ENCODE results near the gene THTPA. TPM values are rescaled to one million over a fixed set of nuclear protein-coding genes. Genes with fewer than 3 reads are reported as not detected.

The THTPA gene, protein sequence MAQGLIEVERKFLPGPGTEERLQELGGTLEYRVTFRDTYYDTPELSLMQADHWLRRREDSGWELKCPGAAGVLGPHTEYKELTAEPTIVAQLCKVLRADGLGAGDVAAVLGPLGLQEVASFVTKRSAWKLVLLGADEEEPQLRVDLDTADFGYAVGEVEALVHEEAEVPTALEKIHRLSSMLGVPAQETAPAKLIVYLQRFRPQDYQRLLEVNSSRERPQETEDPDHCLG
- total RNA-seq: 12.8 and 13.7 TPM in 2 replicates

DNA sequence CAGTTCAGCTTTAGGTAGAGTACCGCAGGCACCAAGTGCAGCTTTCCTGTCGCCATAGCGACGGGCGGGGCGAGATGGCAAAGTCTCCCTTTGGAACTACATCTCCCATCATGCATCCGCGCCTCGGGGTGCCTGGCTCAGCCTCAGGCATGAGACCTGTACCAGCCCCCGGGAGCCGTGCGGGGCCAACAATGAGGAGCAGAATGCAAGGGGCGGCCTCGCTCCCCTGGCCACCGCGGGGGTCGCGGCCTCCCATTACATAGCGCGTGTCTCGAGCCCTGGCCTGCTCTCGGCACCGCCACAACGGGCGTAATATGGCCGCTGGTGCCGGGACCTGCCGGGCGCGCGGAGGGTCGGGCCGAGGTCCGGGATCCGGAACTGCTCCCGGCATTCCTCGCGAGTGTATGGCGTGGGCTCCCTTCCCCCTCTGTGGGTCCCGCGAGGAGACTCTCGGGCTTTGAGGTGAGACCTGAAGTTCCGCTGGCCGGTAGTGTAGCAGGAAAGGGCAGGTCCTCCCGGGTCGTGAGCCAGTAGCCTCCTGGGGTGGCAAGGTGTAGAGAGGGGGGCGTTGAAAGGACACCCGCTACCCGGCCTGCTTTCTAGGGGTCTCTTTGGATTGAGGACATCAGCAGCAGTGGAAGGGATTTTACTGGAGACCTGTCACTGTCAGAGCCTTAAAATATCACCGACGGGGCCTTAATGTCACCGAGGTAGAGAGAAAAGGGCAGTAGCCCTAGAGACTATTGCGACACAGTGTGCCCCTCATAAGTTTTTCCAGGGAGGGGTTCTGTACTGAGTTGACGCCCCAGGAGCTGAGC, at the start of gene THTPA:
Gene THTPA, plus strand, starts transcription at position 390 of the 818 bp plus-strand sequence. CDS start 487 bp downstream, outside the sequence.
- Mint-ChIP-seq H3K9me3 (no peaks in the 10 kb centered on the region), H3K27ac (peak within 1 kb of the TSS; percentile 97), H3K36me3 (ENCODE audit: low read depth) (peaks cover 27% of the 10 kb centered on the region), H3K4me1 (ENCODE audit: low read depth) (peaks cover 31% of the 10 kb centered on the region), H3K4me3 (ENCODE audit: low read depth) (peak within 1 kb of the TSS; percentile 96), H3K27me3 (ENCODE audit: low read depth) (no peaks in the 10 kb centered on the region)
- intact Hi-C loops (cut with micrococcal nuclease): loop anchor here (1.0 to 5.0 kb wide), 4 partner anchors 11 to 677 kb away; partner anchors contain the start of genes AP1G2, GMPR2, NEDD8 and NGDN
- peak; percentile 87 for DNase-seq (ENCODE audit: low spot score)

DNA sequence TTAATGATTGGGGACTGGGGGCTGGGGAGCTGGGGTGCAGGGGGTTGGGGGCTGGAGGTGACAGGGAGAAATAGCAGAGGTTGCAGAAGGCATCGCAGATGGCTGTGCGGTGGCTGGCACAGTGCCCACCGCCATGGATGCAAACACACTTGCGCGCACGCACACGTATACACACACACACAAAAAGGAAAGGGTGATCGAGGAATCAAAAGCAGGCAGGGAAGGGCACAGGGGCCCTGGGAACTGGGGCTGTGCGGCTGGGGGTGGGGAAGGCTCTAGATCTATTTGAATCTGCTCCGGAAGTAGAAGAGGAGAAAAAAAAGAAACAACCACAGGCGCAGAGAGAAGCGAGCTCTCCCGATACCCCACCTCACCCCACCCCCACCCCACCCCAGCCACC, 43.9 kb upstream of the THTPA start:
- Mint-ChIP-seq H3K9me3 (no peaks in the 10 kb centered on the region), H3K4me3 (ENCODE audit: low read depth) (peak overlapping the region; percentile 27), H3K4me1 (ENCODE audit: low read depth) (peaks cover 2% of the 10 kb centered on the region), H3K27ac (no peak overlapping the region), H3K36me3 (ENCODE audit: low read depth) (no peaks in the 10 kb centered on the region), H3K27me3 (ENCODE audit: low read depth) (no peaks in the 10 kb centered on the region)
- DNase-seq (ENCODE audit: low spot score): no peak
- intact Hi-C loops (cut with micrococcal nuclease): no loop called here

DNA sequence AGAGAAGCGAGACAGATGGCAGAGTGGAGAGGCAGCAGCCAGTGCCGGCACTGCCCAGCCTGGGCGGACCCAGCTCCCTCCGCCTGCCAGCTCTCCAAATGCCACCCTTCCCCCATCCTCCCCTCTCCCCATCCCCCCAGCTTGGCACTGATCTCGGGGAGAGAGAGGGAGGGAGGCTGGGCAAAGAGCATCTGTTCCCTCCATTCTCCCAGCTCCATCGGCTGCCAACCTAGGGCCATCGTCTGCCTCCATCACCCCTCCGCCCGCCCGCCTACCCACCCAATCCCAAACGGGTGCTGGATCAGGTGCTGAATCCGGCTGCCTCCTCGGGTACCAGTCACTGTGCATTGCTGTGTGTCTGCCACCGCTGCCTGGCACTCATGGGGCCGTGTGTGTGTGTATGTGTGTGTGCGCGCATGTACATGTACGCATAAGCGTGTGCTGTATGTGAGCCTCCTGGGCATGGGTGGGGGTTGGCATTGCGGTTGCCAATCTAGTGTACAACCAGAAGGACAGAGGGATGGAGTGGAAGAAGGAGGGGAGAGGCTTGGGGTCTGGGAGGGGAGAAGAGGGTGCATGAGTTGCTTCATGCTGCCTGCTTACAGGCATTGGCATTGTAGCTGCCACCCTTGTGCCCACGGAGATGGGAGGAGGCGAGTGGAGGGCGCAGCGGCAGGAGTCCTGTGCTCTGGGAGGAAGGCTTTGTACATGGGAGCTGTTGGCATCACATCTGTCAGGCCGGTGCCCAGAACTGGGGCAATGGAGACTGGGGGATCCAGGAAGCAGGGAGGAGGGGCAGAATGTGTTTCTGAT, 42.9 kb upstream of the THTPA start:
- H3K4me3 Mint-ChIP-seq (ENCODE audit: low read depth): no peak overlapping the region
- no peaks in the 10 kb centered on the region for H3K36me3 Mint-ChIP-seq (ENCODE audit: low read depth)
- no peak overlapping the region for H3K27ac Mint-ChIP-seq
- H3K9me3 Mint-ChIP-seq: no peaks in the 10 kb centered on the region
- H3K27me3 Mint-ChIP-seq (ENCODE audit: low read depth): no peaks in the 10 kb centered on the region
- DNase-seq (ENCODE audit: low spot score): no peak
- intact Hi-C loops (cut with micrococcal nuclease): no loop called here
- H3K4me1 Mint-ChIP-seq (ENCODE audit: low read depth): peaks cover 2% of the 10 kb centered on the region

DNA sequence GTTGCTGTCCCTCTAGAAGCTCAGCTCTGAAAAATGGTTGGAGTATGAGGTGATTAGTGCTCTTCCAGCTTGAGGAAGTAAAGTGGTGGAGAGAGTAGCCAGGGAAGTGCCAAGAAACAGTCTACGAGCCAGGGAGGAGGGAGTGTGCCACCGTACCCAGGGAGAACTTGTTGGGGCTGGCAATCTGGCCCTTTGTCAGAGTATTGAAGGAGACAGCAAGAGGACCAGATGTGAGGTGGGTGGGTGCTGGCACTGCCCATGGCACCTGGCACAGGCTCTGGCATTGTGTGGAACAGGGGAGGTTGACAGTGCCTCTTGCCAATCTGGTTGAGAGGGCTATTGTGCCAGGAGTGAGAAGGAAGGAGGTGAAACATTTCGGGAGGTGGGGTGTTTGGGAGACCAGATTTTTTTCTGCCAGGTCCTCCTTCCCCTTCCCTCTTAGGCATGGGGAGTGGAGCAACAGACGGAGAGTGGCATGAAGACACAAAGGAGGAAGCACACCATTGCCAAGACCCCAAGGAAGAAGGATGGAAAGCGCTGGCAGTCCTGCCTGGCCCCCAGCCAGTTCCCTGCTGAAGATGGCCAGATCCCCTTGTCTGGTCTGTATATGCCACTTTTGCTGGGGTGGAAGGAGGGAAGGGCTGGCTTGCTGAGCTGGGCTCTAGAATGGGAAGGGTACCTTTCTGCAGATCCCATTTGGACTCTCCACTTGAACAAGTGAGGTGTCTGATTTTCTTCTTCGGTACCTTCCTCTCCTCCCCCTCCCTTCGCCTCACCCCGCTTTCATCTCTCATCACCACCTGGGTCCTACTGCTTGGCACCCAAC, 42.0 kb upstream of the THTPA start:
- no peaks in the 10 kb centered on the region for H3K27me3 Mint-ChIP-seq (ENCODE audit: low read depth)
- no peak for DNase-seq (ENCODE audit: low spot score)
- H3K36me3 Mint-ChIP-seq (ENCODE audit: low read depth): no peaks in the 10 kb centered on the region
- no peaks in the 10 kb centered on the region for H3K9me3 Mint-ChIP-seq
- no peak overlapping the region for H3K4me3 Mint-ChIP-seq (ENCODE audit: low read depth)
- no peak overlapping the region for H3K27ac Mint-ChIP-seq
- H3K4me1 Mint-ChIP-seq (ENCODE audit: low read depth): peaks cover 2% of the 10 kb centered on the region
- intact Hi-C loops (cut with micrococcal nuclease): no loop called here

DNA sequence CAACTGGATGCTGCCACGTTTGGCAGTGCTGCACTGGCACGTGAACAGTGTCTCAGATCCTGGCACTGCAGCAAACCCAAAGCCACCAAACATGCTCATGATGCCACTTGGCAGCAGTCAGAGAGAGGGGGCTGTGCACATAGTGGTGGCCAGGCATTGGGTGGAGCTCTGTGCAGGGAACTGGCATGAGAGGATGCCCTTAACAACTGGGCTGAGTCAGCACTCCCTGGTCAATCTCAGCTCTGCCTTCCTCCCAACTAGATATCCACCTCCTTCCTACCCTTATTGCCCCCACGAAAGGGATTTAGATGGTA, 41.5 kb upstream of the THTPA start:
- no peaks in the 10 kb centered on the region for H3K36me3 Mint-ChIP-seq (ENCODE audit: low read depth)
- peaks cover 2% of the 10 kb centered on the region for H3K4me1 Mint-ChIP-seq (ENCODE audit: low read depth)

DNA sequence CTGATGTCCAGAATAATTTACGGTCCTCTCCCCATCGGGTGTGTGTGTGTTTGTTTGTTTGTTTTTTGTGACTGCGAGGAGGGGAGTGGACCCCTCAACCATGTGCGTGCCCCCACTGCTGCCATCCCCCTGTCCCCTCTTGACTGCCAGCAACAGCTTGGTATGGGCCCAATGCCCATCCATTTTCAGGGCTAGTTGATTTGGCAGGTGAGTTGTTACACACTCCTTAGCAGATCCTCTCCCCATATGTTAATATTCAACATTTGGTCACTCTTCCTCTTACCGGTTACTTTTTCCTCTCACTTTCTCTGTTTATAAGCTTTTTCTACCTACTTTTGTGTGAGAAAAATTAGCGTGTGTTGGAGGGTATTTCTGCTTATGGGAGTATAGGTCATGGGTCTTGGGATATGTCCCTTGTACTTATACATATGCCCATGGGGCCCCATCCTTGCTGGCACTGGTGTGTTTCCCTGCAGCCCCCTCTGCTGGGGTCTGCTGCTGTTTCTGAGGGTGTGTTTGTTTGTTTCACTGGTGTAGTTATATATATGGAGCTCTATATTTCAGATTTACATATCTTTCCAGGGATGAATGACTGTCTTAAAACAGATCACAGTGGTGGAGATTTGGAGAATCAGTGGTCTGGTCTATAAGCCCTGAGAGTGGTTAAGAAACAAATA, 38.3 kb upstream of the THTPA start:
- Mint-ChIP-seq H3K36me3 (ENCODE audit: low read depth) (no peaks in the 10 kb centered on the region), H3K27ac (no peak overlapping the region)
- intact Hi-C loops (cut with micrococcal nuclease): no loop called here

More for the DNA sequence above, 41.5 kb upstream of the THTPA start:
- Mint-ChIP-seq H3K27ac (no peak overlapping the region), H3K4me3 (ENCODE audit: low read depth) (no peak overlapping the region), H3K9me3 (no peaks in the 10 kb centered on the region), H3K27me3 (ENCODE audit: low read depth) (no peaks in the 10 kb centered on the region)
- DNase-seq (ENCODE audit: low spot score): no peak
- intact Hi-C loops (cut with micrococcal nuclease): no loop called here

DNA sequence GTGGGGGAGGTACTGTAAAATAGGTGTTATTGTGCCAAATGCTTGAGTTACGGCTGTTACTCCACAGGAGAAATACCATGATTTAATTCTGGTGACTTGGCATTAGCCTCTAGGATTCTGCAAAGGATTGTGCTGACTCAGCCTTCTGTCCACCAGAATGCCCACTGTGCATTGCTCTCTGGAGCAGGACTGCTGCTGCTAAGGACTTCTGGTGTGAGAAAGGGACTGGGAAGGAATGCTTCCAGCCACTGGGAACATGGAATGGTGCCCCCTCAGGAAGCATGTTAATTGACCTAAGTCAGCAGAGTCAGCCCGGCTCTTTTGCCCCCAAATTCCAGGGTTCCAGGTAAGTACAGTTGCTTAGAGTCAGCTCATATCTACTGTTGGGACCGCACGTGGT, 37.4 kb upstream of the THTPA start:
- H3K9me3 Mint-ChIP-seq: no peaks in the 10 kb centered on the region
- no peak overlapping the region for H3K27ac Mint-ChIP-seq
- H3K27me3 Mint-ChIP-seq (ENCODE audit: low read depth): no peaks in the 10 kb centered on the region
- no peaks in the 10 kb centered on the region for H3K36me3 Mint-ChIP-seq (ENCODE audit: low read depth)
- H3K4me3 Mint-ChIP-seq (ENCODE audit: low read depth): no peak overlapping the region
- intact Hi-C loops (cut with micrococcal nuclease): no loop called here
- no peaks in the 10 kb centered on the region for H3K4me1 Mint-ChIP-seq (ENCODE audit: low read depth)
- DNase-seq (ENCODE audit: low spot score): no peak

More for the DNA sequence above, 38.3 kb upstream of the THTPA start:
- no peak for DNase-seq (ENCODE audit: low spot score)
- Mint-ChIP-seq H3K9me3 (no peaks in the 10 kb centered on the region), H3K4me1 (ENCODE audit: low read depth) (no peaks in the 10 kb centered on the region), H3K4me3 (ENCODE audit: low read depth) (no peak overlapping the region), H3K27me3 (ENCODE audit: low read depth) (no peaks in the 10 kb centered on the region)

DNA sequence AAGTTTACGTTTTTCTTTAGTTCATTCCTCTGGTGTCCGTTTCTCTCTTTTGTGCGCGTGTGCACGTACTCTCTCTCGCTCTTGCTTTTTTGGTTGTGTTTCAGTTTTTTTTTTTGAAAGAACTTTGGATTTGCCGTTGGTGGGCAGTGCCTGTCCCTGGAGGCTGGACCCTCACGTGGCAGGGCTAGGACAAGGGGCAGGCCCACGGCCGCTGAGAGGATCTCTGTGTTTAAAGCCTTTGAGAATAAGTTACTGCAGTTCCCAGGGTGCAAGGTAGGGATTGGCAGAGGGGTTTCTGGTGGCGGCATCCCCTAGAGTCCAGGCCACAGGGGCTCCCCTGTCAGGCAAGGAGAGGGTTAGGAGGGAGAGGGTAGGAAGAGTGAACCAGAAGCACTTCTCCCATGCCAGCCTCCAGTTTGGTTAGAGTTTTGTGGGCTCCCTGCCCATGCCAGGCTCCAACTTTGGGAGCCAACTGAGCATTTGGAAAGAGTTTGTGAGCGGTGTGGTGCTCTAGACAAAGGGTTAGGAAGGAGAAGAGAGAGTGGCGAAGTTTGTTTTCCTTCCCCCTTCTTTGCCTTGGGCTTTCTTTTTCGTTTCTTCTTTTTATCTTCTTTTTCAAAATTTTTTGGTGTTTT, 35.1 kb upstream of the THTPA start:
- DNase-seq (ENCODE audit: low spot score): no peak
- Mint-ChIP-seq H3K27ac (no peak overlapping the region), H3K36me3 (ENCODE audit: low read depth) (no peaks in the 10 kb centered on the region), H3K9me3 (no peaks in the 10 kb centered on the region), H3K4me1 (ENCODE audit: low read depth) (no peaks in the 10 kb centered on the region), H3K27me3 (ENCODE audit: low read depth) (no peaks in the 10 kb centered on the region), H3K4me3 (ENCODE audit: low read depth) (no peak overlapping the region)
- intact Hi-C loops (cut with micrococcal nuclease): no loop called here

DNA sequence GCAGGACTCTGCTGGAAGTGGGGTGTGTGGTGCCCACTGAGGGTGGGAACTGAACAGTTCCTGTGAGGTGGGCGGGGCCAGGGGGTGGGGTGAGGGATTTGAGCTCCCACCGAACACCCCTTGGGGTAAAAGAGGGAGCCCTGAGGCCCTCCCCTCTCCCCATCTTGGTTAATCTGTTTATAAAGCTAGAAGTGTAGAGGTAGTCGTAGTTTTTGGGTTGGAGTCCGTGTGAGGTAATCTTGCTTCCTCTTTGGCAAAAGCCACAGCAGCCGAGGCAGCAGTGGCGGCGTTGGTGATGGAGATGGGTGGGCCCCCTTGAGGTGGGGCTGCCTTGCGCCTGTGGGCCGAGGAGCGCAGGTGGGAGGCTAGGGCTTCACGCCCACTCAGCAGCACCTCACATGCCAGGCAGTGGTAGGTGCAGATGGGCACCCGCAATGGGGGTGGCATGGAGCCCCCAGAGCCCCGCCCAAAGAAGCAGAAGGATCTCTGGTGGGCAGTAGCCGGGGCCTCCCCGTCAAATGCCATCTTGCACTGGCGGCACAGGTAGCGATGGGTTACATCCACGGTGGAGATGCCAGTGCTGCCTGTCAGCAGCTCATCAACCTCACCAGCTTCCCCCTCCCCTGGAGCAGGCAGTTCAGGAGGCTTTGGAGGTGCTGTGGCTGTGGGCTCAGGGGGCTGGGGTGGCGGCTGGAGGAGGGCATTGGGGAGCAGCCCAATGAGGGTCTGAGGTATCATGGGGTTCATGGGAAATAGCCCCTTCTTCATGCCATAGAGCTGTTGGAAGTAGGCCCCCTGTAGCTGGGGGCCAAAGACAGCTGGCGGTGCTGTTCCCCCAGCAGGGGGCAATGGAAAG, 34.1 kb upstream of the THTPA start:
- H3K4me1 Mint-ChIP-seq (ENCODE audit: low read depth): no peaks in the 10 kb centered on the region
- no peaks in the 10 kb centered on the region for H3K27me3 Mint-ChIP-seq (ENCODE audit: low read depth)
- no peaks in the 10 kb centered on the region for H3K36me3 Mint-ChIP-seq (ENCODE audit: low read depth)
- no peak overlapping the region for H3K27ac Mint-ChIP-seq
- DNase-seq (ENCODE audit: low spot score): no peak
- no peaks in the 10 kb centered on the region for H3K9me3 Mint-ChIP-seq
- H3K4me3 Mint-ChIP-seq (ENCODE audit: low read depth): no peak overlapping the region
- intact Hi-C loops (cut with micrococcal nuclease): no loop called here

DNA sequence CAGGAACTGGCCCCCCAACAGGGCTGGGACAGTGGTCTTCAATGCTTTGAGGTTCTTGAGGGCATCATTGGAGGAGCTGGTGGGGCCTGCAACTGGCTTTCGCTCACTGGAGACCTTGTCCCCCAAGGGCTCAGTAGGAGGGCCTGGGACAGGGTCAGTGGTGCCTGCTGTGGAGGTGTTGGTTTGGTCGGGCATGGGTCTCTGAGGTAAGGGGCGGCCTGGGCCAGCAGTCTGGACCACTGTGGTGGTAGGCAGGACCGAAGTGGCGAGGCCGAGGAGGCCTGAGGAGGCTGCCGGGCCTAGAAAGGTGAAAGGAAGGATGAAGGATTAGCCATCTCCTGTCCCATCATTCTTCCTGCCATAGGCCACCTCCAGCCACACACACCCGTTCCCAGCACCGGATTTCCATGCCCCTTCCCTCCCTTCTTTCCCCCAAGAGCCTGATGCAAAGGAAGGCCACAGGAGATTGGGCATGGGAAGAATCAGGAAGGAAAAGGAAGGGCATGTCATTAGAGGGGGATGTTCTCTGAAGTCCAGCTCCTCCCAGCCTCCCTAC, 33.4 kb upstream of the THTPA start:
- H3K36me3 Mint-ChIP-seq (ENCODE audit: low read depth): no peaks in the 10 kb centered on the region
- no peak overlapping the region for H3K4me3 Mint-ChIP-seq (ENCODE audit: low read depth)
- no peaks in the 10 kb centered on the region for H3K27me3 Mint-ChIP-seq (ENCODE audit: low read depth)
- no peak for DNase-seq (ENCODE audit: low spot score)
- no peaks in the 10 kb centered on the region for H3K4me1 Mint-ChIP-seq (ENCODE audit: low read depth)
- H3K9me3 Mint-ChIP-seq: no peaks in the 10 kb centered on the region
- H3K27ac Mint-ChIP-seq: no peak overlapping the region
- intact Hi-C loops (cut with micrococcal nuclease): no loop called here

Data from activated T-helper 2 cell treated with anti-CD3 and anti-CD28 coated beads, Interferon-gamma antibody, Interleukin-2, Interleukin-4, amounts not matched to agents 10 μg/mL and 5 μg/mL and 100 μg/mL, durations not matched to agents 14 hours and 24 hours and 36 hours (primary cell).